Stimulated activated CD8-positive, alpha-beta memory T cell treated with anti-CD3 and anti-CD28 coated beads, Interleukin-2, amount 100 ng/mL, for 48 hours (primary cell): Measurements from ENCODE around the gene DISC1.

ENCODE experiments used
- DNase-seq, 2 donors: peaks; one replicate each; pipeline ENCODE4 v3.0.0-alpha.2; 2020; ENCODE audit warnings: low read depth in 2 of 2

The DISC1 gene

GRCh38 chr1:231855361-231855760 lies 228.8 kb downstream of the DISC1 start:
- DNase-seq, result no peak

- DNase-seq, result no peak
Measured at GRCh38 chr1:231855926-231856325, 229.3 kb downstream of the DISC1 start.

GRCh38 chr1:231856426-231856825 lies 229.8 kb downstream of the DISC1 start:
- DNase-seq, result no peak

- DNase-seq, result no peak
Measured at GRCh38 chr1:231856894-231857293, 230.3 kb downstream of the DISC1 start.

GRCh38 chr1:231857609-231858135 lies 231.1 kb downstream of the DISC1 start:
- DNase-seq, result no peak

- no peak for DNase-seq
Measured at GRCh38 chr1:231860221-231861088, 233.9 kb downstream of the DISC1 start.

GRCh38 chr1:231861541-231862481 lies 235.2 kb downstream of the DISC1 start:
- no peak for DNase-seq

GRCh38 chr1:231862611-231863010 lies 236.0 kb downstream of the DISC1 start:
- no peak for DNase-seq

- DNase-seq, result no peak
Measured at GRCh38 chr1:231865331-231865730, 238.7 kb downstream of the DISC1 start.

GRCh38 chr1:231866392-231867331 lies 240.1 kb downstream of the DISC1 start:
- peak; percentile 15 to 30 for DNase-seq

- DNase-seq, result no peak
Measured at GRCh38 chr1:231867607-231868006, 241.0 kb downstream of the DISC1 start.

- DNase-seq, result no peak
Measured at GRCh38 chr1:231869364-231869763, 242.8 kb downstream of the DISC1 start.

- DNase-seq, result no peak
Measured at GRCh38 chr1:231871471-231871870, 244.9 kb downstream of the DISC1 start.

- no peak for DNase-seq
Measured at GRCh38 chr1:231871878-231872277, 245.3 kb downstream of the DISC1 start.

GRCh38 chr1:231872461-231872910 lies 245.9 kb downstream of the DISC1 start:
- DNase-seq, result no peak

- no peak for DNase-seq
Measured at GRCh38 chr1:231878737-231879136, 252.1 kb downstream of the DISC1 start.

GRCh38 chr1:231879296-231879695 lies 252.7 kb downstream of the DISC1 start:
- DNase-seq, result no peak

GRCh38 chr1:231882333-231882732 lies 255.7 kb downstream of the DISC1 start:
- DNase-seq, result no peak

- no peak for DNase-seq
Measured at GRCh38 chr1:231882790-231883189, 256.2 kb downstream of the DISC1 start.

GRCh38 chr1:231883382-231883781 lies 256.8 kb downstream of the DISC1 start:
- no peak for DNase-seq

GRCh38 chr1:231885209-231885854 lies 258.7 kb downstream of the DISC1 start:
- DNase-seq, result no peak
